LNCaP clone FGC (cell line): Measurements from ENCODE around the gene BCKDHA.

ENCODE experiments used
- DNase-seq: peaks from one replicate; pipeline ENCODE4 v3.0.0-alpha.2; 2011; ENCODE audit warnings: low read depth
- H3K4me3 ChIP-seq: 2 replicates; pipeline ENCODE4 v1.5.1; 2011; ENCODE audit warnings: mild to moderate bottlenecking, low read depth, low read length, control low read depth
- TF ChIP-seq, protein P1 (sequence below): IDR thresholded peaks from 2 replicates; pipeline ENCODE4 v1.5.1; 2012; ENCODE audit warnings: mild to moderate bottlenecking; ENCODE audit not compliant: control insufficient read depth, insufficient read depth; ENCODE audit errors: extremely low read depth

BCKDHA gene

GRCh38 chr19:41425174-41426115 lies 27.8 kb downstream of the BCKDHA start:
- H3K4me3 ChIP-seq = no peak overlapping the region
- TF ChIP-seq, protein P1, sequence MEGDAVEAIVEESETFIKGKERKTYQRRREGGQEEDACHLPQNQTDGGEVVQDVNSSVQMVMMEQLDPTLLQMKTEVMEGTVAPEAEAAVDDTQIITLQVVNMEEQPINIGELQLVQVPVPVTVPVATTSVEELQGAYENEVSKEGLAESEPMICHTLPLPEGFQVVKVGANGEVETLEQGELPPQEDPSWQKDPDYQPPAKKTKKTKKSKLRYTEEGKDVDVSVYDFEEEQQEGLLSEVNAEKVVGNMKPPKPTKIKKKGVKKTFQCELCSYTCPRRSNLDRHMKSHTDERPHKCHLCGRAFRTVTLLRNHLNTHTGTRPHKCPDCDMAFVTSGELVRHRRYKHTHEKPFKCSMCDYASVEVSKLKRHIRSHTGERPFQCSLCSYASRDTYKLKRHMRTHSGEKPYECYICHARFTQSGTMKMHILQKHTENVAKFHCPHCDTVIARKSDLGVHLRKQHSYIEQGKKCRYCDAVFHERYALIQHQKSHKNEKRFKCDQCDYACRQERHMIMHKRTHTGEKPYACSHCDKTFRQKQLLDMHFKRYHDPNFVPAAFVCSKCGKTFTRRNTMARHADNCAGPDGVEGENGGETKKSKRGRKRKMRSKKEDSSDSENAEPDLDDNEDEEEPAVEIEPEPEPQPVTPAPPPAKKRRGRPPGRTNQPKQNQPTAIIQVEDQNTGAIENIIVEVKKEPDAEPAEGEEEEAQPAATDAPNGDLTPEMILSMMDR = no peak
- no peak for DNase-seq

DNA sequence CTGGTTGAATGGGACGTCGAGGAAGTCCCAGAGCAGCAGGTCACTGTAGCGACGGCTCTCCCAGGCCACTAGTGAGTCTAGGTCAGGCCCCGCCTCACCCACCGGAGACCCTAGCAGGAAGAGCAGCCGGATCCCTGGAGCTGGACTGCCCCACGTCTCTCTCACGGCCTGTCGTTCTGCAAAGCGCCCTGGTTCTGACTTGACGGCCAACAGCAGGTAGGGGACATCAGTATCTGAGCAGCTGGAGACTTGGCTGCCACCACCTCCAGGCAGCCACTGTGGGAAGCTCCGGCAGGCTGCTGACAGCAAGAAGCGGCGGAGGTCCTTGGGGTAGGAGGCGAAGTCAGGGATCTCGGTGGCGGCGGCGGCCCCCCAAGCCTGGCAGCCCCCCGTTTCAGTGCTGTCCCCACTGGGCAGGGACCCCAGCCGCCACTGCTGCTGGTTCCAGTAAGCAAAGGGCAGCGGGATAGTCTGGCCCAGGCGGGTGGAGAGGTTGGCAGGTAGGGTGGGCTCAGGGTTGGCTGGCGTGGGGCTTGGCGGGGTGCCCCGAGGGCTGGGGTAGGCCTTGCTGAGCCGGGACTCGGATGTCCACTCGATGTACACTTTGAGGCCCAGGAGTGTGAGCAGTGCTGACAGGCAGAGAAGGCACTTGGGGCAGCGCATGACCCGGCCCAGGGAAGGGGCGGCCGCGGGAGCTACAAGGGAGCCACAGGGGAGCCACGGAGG lies 28.7 kb downstream of the BCKDHA start:
- TF ChIP-seq, protein P1 = no peak
- DNase-seq = no peak
- H3K4me3 ChIP-seq = no peak overlapping the region

DNA sequence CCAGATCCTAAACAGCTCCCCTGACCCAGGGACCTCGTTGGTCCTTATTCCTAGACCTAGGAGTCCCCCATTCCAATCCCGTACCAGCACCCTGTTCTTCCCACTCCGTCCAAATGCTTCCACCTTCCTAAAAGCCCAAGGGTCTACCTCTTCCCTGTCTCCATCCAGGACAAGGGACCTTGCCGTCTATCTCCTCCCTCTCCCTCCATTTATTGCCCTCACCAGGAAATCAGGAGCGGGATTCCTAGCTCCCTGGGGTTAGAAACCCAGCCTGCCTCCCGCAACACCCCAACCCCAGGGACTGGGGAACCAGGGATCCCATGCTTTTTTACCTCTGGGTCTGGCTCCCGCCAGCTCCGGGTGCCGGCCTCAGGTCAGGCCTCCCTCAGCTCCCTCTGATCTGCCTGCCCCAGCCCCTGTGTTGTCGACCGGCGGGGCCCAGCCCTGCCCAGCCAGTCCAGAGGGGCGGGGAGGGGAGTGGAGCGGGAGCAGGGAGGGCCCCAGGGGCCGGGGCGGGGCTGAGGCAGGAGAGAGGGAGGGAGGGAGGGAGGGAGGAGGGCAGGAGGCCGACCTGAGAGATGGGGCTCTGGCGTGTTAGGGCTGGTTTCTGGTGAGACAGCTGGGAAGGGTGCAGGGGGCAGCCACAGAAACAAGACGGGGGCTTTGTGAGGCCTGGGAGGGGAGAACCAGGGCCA lies 29.5 kb downstream of the BCKDHA start, which contains the start of gene B3GNT8:
B3GNT8 (minus strand) TSS at position 423 of the 695 bp plus-strand sequence. CDS start 596 bp downstream, outside the sequence.
- no peak for DNase-seq
- no peak within 1 kb of the TSS for H3K4me3 ChIP-seq
- TF ChIP-seq, protein P1 = no peak

DNA sequence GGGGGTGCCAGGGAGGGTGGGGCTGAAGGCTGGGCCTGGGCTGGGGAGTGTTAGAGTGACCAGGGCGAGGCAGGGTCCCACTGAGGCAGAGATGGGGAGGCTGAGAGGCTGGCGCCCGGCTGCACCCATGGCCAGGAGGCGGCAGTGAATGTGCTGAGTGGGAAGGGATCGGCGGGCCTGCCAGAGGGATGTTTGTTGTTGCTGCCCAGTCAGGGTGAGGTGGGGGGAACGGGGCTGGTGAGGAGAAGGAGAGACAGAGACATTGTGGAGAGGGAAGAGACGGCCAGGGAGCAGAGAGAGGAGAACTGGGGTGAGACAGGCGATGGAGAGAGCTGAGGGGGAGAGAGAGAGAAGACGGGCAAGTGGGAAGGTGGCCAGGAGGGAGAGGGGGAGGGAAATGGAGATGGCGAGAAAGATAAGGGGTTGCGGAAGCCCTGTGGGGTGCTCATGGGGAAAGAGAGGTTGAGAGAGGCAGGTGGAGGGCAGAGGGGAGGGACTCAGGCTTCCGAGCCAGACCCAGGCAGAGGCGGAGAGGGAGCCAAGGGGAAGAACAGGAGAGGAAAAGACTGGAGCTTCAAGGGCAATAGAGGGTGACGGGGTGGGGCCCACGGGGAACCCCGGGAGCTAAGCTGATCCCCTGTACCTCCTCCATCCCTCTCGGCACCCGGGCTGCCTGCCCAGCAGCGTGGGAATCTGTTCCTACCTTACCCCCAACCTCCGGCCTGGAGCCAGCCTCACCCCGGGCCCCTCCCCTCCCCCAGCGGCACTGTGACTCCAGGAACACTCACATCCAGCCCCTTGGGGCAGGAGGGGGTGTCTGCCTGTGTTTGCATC lies 30.2 kb downstream of the BCKDHA start:
- no peak for DNase-seq
- no peak overlapping the region for H3K4me3 ChIP-seq
- TF ChIP-seq, protein P1 = no peak

DNA sequence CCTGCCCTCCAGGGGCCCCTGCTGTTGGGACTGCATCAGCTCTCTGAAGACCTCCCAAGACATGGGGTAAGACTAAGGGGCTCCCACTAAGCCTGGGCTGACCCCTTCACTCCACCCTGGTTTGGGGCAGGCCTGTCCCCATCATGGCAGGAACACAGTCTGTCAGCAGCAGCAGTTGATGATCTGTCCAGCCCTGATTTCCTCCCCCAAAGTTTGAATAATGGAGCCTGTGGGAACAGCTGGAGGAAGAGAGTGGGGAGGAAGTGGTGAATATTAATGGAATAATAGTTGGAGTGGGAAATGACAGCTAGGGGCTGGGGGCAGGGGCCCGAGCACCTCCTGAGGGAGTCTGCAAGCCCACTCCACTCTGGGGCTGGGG lies 30.9 kb downstream of the BCKDHA start:
- DNase-seq = no peak
- TF ChIP-seq, protein P1 = no peak
- H3K4me3 ChIP-seq = no peak overlapping the region

DNA sequence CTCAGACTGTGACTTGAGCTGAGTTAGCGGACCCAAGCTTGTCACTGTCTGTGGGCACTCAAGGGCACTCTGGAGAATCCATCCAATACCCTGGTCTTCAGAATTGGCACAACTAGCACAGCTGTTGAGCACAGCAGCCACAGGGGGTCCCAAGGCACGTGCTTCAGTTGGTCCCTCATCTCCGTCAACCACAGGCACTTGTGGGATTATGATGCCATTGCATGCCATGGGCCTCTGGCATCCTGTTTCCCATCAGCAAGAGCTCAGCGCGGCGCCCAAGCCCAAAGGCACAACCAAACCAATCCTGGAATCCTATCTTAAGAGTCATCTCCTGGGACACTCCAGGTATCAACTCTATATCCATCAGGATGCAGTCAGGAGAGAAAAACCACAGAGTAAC lies 33.3 kb downstream of the BCKDHA start:
- no peak for DNase-seq
- no peak overlapping the region for H3K4me3 ChIP-seq
- TF ChIP-seq, protein P1 = no peak
